ENCODE results near the gene COL26A1. TPM values are rescaled to one million over a fixed set of nuclear protein-coding genes. Genes with fewer than 3 reads are reported as not detected.
"Not testable (repeated sequence)": the region's sequence is repeated elsewhere in the genome, so short reads cannot be mapped to it uniquely, and the experiment has no call there.

COL26A1 gene
- total and polyA plus RNA-seq, 2 experiments from 2014 or later = 11.6 to 19.1 TPM

DNA sequence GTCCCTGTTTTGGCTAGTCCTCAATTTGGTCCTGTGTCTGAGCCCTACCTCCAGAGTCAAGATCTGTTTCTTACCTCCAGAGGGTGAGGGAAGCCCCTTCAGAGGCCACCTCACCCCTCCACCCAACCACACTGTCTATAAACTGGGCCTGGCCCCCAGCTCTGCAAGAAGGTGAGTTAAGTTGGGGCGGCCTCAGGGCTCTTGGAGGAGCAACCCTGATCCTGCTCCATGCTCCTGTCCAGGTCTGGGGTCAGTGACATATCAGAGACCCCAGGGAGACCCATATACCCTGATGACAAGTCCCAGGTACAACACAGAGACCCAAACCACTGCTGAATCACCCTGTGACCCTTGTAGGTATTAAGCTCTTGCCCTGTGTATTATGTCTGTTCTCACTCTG, 196.9 kb downstream of the COL26A1 start:
- no peak overlapping the region for H3K4me2 ChIP-seq
- H3K27me3 ChIP-seq = no peaks in the 10 kb centered on the region
- H3K36me3 ChIP-seq (replicated peaks; ENCODE audit: insufficient read depth, low read depth) = no peaks in the 10 kb centered on the region
- H3K9me2 ChIP-seq (replicated peaks; ENCODE audit: insufficient read depth) = no peaks in the 10 kb centered on the region
- H3K27ac ChIP-seq = no peak overlapping the region
- H3K79me2 ChIP-seq = no peaks in the 10 kb centered on the region
- H3K9me3 ChIP-seq (ENCODE audit: low read depth) = no peaks in the 10 kb centered on the region
- no peak for DNase-seq (ENCODE audit: low spot score)
- no peak for TF ChIP-seq EZH2 (IDR thresholded peaks at IDR 0.05; ENCODE audit: borderline replicate concordance)
- H3K4me1 ChIP-seq (ENCODE audit: insufficient read depth) = no peaks in the 10 kb centered on the region
- H2AFZ ChIP-seq = no peak overlapping the region
- H4K20me1 ChIP-seq (ENCODE audit: insufficient read depth, poor library complexity, severe bottlenecking) = no peaks in the 10 kb centered on the region
- no peak overlapping the region for H3K4me3 ChIP-seq
- WGBS (ENCODE audit: low lambda C conversion rate, missing lambda C conversion rate) = 100% methylated on average over 1 of the region's 1 CpG

DNA sequence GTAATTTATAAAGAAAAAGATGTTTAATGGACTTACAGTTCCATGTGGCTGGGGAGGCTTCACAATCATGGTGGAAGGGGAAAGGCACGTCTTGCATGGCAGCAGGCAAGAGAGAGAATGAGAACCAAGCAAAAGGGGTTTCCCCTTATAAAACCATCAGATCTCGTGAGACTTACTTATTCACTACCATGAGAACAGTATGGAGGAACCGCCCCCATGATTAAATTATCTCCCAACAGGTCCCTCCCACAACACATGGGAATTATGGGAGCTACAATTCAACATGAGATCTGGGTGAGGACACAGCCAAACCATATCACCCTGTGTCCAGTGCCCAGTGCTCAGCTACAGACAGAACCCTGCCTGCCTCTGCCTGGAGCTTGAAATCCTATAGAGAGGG, 197.3 kb downstream of the COL26A1 start:
- DNase-seq (ENCODE audit: low spot score); H3K4me2 ChIP-seq; H3K4me3 ChIP-seq; H3K9me2 ChIP-seq (replicated peaks; ENCODE audit: insufficient read depth); H3K27ac ChIP-seq; H3K4me1 ChIP-seq (ENCODE audit: insufficient read depth); H4K20me1 ChIP-seq (ENCODE audit: insufficient read depth, poor library complexity, severe bottlenecking); H3K36me3 ChIP-seq (replicated peaks; ENCODE audit: insufficient read depth, low read depth); H3K9me3 ChIP-seq (ENCODE audit: low read depth); H3K27me3 ChIP-seq; H2AFZ ChIP-seq; H3K79me2 ChIP-seq: not testable (repeated sequence)
- WGBS (ENCODE audit: low lambda C conversion rate, missing lambda C conversion rate) = 88% methylated on average over 3 of the region's 3 CpGs

DNA sequence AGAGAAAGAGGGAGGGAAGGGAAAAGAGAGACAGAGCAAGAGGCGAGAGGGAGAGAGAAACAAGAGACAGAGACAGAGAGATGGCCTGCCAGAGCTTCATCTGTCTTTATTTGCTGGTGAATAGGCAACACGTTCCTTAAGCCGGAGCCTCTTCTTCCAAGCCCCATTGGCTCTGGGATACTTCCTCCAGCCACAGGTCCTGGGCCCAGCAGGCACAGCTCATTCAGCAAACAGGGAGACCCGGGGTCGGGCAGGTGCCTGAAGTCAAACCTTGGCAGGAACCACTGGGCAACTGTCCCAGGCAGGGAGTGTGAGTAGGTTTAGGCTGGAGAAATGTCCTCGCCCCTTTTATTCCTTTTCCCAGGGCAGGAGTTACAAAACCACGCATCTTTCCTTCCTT, 198.2 kb downstream of the COL26A1 start:
- no peaks in the 10 kb centered on the region for H3K79me2 ChIP-seq
- no peaks in the 10 kb centered on the region for H3K27me3 ChIP-seq
- no peaks in the 10 kb centered on the region for H3K4me1 ChIP-seq (ENCODE audit: insufficient read depth)
- TF ChIP-seq, protein P1, sequence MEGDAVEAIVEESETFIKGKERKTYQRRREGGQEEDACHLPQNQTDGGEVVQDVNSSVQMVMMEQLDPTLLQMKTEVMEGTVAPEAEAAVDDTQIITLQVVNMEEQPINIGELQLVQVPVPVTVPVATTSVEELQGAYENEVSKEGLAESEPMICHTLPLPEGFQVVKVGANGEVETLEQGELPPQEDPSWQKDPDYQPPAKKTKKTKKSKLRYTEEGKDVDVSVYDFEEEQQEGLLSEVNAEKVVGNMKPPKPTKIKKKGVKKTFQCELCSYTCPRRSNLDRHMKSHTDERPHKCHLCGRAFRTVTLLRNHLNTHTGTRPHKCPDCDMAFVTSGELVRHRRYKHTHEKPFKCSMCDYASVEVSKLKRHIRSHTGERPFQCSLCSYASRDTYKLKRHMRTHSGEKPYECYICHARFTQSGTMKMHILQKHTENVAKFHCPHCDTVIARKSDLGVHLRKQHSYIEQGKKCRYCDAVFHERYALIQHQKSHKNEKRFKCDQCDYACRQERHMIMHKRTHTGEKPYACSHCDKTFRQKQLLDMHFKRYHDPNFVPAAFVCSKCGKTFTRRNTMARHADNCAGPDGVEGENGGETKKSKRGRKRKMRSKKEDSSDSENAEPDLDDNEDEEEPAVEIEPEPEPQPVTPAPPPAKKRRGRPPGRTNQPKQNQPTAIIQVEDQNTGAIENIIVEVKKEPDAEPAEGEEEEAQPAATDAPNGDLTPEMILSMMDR (IDR thresholded peaks at IDR 0.05; ENCODE audit: poor library complexity) = no peak
- TF ChIP-seq EZH2phosphoT487 (IDR thresholded peaks at IDR 0.05; ENCODE audit: low read depth, severe bottlenecking, unreplicated experiment) (no peak), EZH2 (IDR thresholded peaks at IDR 0.05; ENCODE audit: borderline replicate concordance) (no peak)
- H3K36me3 ChIP-seq (replicated peaks; ENCODE audit: insufficient read depth, low read depth) = no peaks in the 10 kb centered on the region
- H3K9me2 ChIP-seq (replicated peaks; ENCODE audit: insufficient read depth) = no peaks in the 10 kb centered on the region
- H2AFZ ChIP-seq = no peak overlapping the region
- no peak overlapping the region for H3K27ac ChIP-seq
- no peaks in the 10 kb centered on the region for H4K20me1 ChIP-seq (ENCODE audit: insufficient read depth, poor library complexity, severe bottlenecking)
- no peaks in the 10 kb centered on the region for H3K9me3 ChIP-seq (ENCODE audit: low read depth)
- DNase-seq (ENCODE audit: low spot score) = no peak
- 94% methylated on average over 7 of the region's 7 CpGs for WGBS (ENCODE audit: low lambda C conversion rate, missing lambda C conversion rate)
- no peak overlapping the region for H3K4me2 ChIP-seq
- no peak overlapping the region for H3K4me3 ChIP-seq

DNA sequence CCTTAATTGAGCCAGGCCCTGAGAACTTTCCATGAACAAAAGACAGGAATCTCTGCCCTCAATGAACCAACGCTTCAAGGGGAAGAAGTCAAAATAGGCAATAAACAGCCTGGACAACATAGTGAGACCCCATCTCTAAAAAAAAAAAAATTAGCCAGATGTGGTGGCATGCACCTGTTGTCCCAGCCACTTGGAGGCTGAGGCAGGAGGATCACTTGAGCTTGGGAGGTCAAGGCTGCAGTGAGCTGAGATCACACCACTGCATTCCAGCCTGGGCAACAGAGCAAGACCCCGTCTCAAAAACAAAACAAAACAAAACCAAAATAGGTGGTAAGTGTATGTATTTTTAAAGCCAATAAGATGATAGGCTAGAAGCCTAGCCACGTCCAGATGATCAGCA, 198.6 kb downstream of the COL26A1 start:
- H4K20me1 ChIP-seq (ENCODE audit: insufficient read depth, poor library complexity, severe bottlenecking); H3K27me3 ChIP-seq; H3K4me1 ChIP-seq (ENCODE audit: insufficient read depth); H3K9me3 ChIP-seq (ENCODE audit: low read depth); H2AFZ ChIP-seq; H3K4me3 ChIP-seq; H3K36me3 ChIP-seq (replicated peaks; ENCODE audit: insufficient read depth, low read depth); H3K79me2 ChIP-seq; H3K4me2 ChIP-seq; DNase-seq (ENCODE audit: low spot score); H3K9me2 ChIP-seq (replicated peaks; ENCODE audit: insufficient read depth); H3K27ac ChIP-seq: not testable (repeated sequence)
- 59% methylated on average over 3 of the region's 3 CpGs for WGBS (ENCODE audit: low lambda C conversion rate, missing lambda C conversion rate)

DNA sequence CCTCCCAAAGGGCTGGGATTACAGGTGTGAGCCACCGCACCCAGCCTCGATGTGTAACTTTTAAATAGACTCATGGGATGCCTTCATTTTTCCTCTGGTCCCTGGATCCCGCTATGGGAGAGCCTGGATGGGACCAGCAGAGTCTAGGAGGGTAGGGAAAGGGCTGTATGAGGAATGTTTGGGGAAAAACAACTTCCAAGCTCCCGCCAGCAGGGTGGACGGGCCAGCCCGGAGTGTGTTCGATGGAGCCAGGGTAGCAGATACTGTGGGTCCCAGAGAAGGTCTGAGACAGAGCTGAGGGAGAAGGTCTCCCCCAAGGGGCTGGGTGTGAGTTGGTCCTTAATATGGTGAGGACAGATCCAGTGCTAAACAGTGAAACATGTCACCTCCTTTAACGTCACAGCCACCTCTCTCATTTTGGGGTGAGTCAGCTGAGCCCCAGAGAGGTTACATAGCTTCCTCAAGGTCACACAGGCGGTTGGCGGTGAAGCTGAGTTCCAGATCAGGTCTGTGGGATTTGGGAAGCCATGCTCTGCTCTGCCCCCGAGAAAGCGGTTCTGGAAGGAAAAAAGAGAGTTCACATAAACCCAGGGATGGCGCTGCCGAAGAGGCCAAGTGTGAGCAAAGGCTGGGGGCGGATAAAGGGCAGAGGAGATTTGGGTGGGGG, 200.0 kb downstream of the COL26A1 start:
- H3K9me2 ChIP-seq (replicated peaks; ENCODE audit: insufficient read depth) = no peaks in the 10 kb centered on the region
- H3K4me1 ChIP-seq (ENCODE audit: insufficient read depth) = no peaks in the 10 kb centered on the region
- 84% methylated on average over 14 of the region's 15 CpGs for WGBS (ENCODE audit: low lambda C conversion rate, missing lambda C conversion rate)
- no peak overlapping the region for H3K4me3 ChIP-seq
- TF ChIP-seq, protein P1 (IDR thresholded peaks at IDR 0.05; ENCODE audit: poor library complexity) = no peak
- TF ChIP-seq EZH2phosphoT487 (IDR thresholded peaks at IDR 0.05; ENCODE audit: low read depth, severe bottlenecking, unreplicated experiment) = no peak
- TF ChIP-seq EZH2 (IDR thresholded peaks at IDR 0.05; ENCODE audit: borderline replicate concordance) = no peak
- H3K9me3 ChIP-seq (ENCODE audit: low read depth) = no peaks in the 10 kb centered on the region
- no peaks in the 10 kb centered on the region for H4K20me1 ChIP-seq (ENCODE audit: insufficient read depth, poor library complexity, severe bottlenecking)
- H3K27me3 ChIP-seq = no peaks in the 10 kb centered on the region
- no peak overlapping the region for H2AFZ ChIP-seq
- no peak for DNase-seq (ENCODE audit: low spot score)
- no peaks in the 10 kb centered on the region for H3K79me2 ChIP-seq
- H3K4me2 ChIP-seq = no peak overlapping the region
- H3K27ac ChIP-seq = no peak overlapping the region
- H3K36me3 ChIP-seq (replicated peaks; ENCODE audit: insufficient read depth, low read depth) = no peaks in the 10 kb centered on the region
